MM.1S (cell line): ENCODE results near the gene DYNC2H1.

Experiments used
- EZH2 ChIP-seq: fragments of 300-600 bp; sonication (generic); optimal IDR thresholded peaks from 2 replicates; pipeline ENCODE3; 2017; ENCODE audit warnings: low read depth, mild to moderate bottlenecking, antibody characterized with exemption, low read length, mixed read lengths
- EZH2phosphoT487 ChIP-seq: fragments of 300-600 bp; sonication (generic); IDR thresholded peaks from 2 replicates; pipeline ENCODE4 v1.6.1; 2018; ENCODE audit warnings: antibody characterized with exemption, low read length
- TF ChIP-seq, protein P1 (sequence below): fragments of 300-600 bp; sonication (generic); IDR thresholded peaks from 2 replicates; pipeline ENCODE4 v1.5.1; 2016; ENCODE audit warnings: antibody characterized with exemption, low read length, mixed read lengths

DNA sequence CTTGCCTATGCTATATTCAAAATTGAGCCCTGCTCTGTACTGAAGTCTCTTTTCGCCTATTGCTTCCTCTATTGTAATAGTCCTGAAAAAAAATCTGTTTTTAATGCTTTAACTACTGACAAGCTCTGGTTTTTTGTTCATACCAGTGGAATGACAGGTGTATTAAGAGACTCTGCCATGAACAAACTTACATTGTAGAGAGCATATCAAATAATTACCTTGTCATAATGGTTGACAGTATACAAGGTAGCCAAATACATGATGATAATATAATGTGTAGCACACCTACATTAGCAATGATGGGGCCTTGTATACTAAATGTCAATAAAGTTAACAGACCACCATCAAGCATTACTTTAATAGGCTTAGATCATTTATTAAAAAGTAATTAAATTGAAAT is 175.0 kb downstream of the DYNC2H1 start:
- TF ChIP-seq, protein P1, sequence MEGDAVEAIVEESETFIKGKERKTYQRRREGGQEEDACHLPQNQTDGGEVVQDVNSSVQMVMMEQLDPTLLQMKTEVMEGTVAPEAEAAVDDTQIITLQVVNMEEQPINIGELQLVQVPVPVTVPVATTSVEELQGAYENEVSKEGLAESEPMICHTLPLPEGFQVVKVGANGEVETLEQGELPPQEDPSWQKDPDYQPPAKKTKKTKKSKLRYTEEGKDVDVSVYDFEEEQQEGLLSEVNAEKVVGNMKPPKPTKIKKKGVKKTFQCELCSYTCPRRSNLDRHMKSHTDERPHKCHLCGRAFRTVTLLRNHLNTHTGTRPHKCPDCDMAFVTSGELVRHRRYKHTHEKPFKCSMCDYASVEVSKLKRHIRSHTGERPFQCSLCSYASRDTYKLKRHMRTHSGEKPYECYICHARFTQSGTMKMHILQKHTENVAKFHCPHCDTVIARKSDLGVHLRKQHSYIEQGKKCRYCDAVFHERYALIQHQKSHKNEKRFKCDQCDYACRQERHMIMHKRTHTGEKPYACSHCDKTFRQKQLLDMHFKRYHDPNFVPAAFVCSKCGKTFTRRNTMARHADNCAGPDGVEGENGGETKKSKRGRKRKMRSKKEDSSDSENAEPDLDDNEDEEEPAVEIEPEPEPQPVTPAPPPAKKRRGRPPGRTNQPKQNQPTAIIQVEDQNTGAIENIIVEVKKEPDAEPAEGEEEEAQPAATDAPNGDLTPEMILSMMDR = no peak
- no peak for TF ChIP-seq EZH2
- TF ChIP-seq EZH2phosphoT487 = no peak
